Left hindlimb (tissue), 1 donor: ENCODE measurements around the gene MAL.
"Not testable (repeated sequence)": the region's sequence is repeated elsewhere in the genome, so short reads cannot be mapped to it uniquely, and the experiment has no call there.

ENCODE experiments used
- DNase-seq: peaks from one replicate; pipeline ENCODE4 v3.0.0-alpha.2; 2018

MAL gene

GRCh38 chr2:95068256-95068655, 42.7 kb downstream of the MAL start:
- no peak for DNase-seq

GRCh38 chr2:95069465-95069864, 44.0 kb downstream of the MAL start:
- no peak for DNase-seq

GRCh38 chr2:95071856-95072255, 46.3 kb downstream of the MAL start:
- no peak for DNase-seq

- no peak for DNase-seq
Measured at GRCh38 chr2:95072424-95072823, 46.9 kb downstream of the MAL start.

GRCh38 chr2:95073856-95074662, 48.6 kb downstream of the MAL start:
- no peak for DNase-seq

- no peak for DNase-seq
Measured at GRCh38 chr2:95074663-95075439, 49.3 kb downstream of the MAL start.

GRCh38 chr2:95075440-95076132, 50.1 kb downstream of the MAL start:
- no peak for DNase-seq

GRCh38 chr2:95076705-95077529, 51.4 kb downstream of the MAL start:
- peak; percentile 60 for DNase-seq

- no peak for DNase-seq
Measured at GRCh38 chr2:95077530-95077825, 52.0 kb downstream of the MAL start.

GRCh38 chr2:95077861-95078603, 52.5 kb downstream of the MAL start:
- DNase-seq: no peak

- no peak for DNase-seq
Measured at GRCh38 chr2:95079199-95079683, 53.7 kb downstream of the MAL start.

- DNase-seq: no peak
Measured at GRCh38 chr2:95082477-95082876, 57.0 kb downstream of the MAL start.

GRCh38 chr2:95086017-95086416, 60.5 kb downstream of the MAL start:
- DNase-seq: no peak

- no peak for DNase-seq
Measured at GRCh38 chr2:95087379-95087778, 61.9 kb downstream of the MAL start.

GRCh38 chr2:95091885-95092555, 66.5 kb downstream of the MAL start:
- no peak for DNase-seq

GRCh38 chr2:95098273-95098672, 72.8 kb downstream of the MAL start:
- not testable (repeated sequence) for DNase-seq

GRCh38 chr2:95099910-95100309, 74.4 kb downstream of the MAL start:
- DNase-seq: no peak
